ENCODE results near the gene SLC7A1. TPM values are rescaled to one million over a fixed set of nuclear protein-coding genes. Genes with fewer than 3 reads are reported as not detected.
A peak's percentile ranks its signal among the peaks of the same experiment; 100 is the strongest.

The SLC7A1 gene
- total RNA-seq, 1 experiment from 2014 or later: 6.0 TPM

GRCh38 chr13:29589967-29590366 is 5.5 kb downstream of the SLC7A1 start:
- DNase-seq (ENCODE audit: low read depth): no peak
- in situ Hi-C loops (cut with HindIII; ENCODE audit: low pct_unique_long_range_greater_than_20kb, low sequenced_read_pairs): no loop called here

- DNase-seq (ENCODE audit: low read depth): peak; percentile 72
- in situ Hi-C loops (cut with HindIII; ENCODE audit: low pct_unique_long_range_greater_than_20kb, low sequenced_read_pairs): no loop called here
Observed at GRCh38 chr13:29589234-29589633, 6.3 kb downstream of the SLC7A1 start.

- DNase-seq (ENCODE audit: low read depth): no peak
- in situ Hi-C loops (cut with HindIII; ENCODE audit: low pct_unique_long_range_greater_than_20kb, low sequenced_read_pairs): no loop called here
Observed at GRCh38 chr13:29587645-29588044, 7.8 kb downstream of the SLC7A1 start.

GRCh38 chr13:29583073-29583785 is 12.3 kb downstream of the SLC7A1 start:
- in situ Hi-C loops (cut with HindIII; ENCODE audit: low pct_unique_long_range_greater_than_20kb, low sequenced_read_pairs): no loop called here
- peak; percentile 74 for DNase-seq (ENCODE audit: low read depth)

GRCh38 chr13:29582171-29582570 is 13.3 kb downstream of the SLC7A1 start:
- in situ Hi-C loops (cut with HindIII; ENCODE audit: low pct_unique_long_range_greater_than_20kb, low sequenced_read_pairs): no loop called here
- DNase-seq (ENCODE audit: low read depth): no peak

- in situ Hi-C loops (cut with HindIII; ENCODE audit: low pct_unique_long_range_greater_than_20kb, low sequenced_read_pairs): no loop called here
- DNase-seq (ENCODE audit: low read depth): no peak
Observed at GRCh38 chr13:29581666-29582065, 13.8 kb downstream of the SLC7A1 start.

- DNase-seq (ENCODE audit: low read depth): no peak
- in situ Hi-C loops (cut with HindIII; ENCODE audit: low pct_unique_long_range_greater_than_20kb, low sequenced_read_pairs): no loop called here
Observed at GRCh38 chr13:29579094-29579493, 16.4 kb downstream of the SLC7A1 start.

- in situ Hi-C loops (cut with HindIII; ENCODE audit: low pct_unique_long_range_greater_than_20kb, low sequenced_read_pairs): no loop called here
Observed at GRCh38 chr13:29578300-29579085, 17.0 kb downstream of the SLC7A1 start.

GRCh38 chr13:29577136-29578051 is 18.1 kb downstream of the SLC7A1 start:
- in situ Hi-C loops (cut with HindIII; ENCODE audit: low pct_unique_long_range_greater_than_20kb, low sequenced_read_pairs): no loop called here
- no peak for DNase-seq (ENCODE audit: low read depth)

More at GRCh38 chr13:29578300-29579085, 17.0 kb downstream of the SLC7A1 start:
- no peak for DNase-seq (ENCODE audit: low read depth)

- DNase-seq (ENCODE audit: low read depth): no peak
- in situ Hi-C loops (cut with HindIII; ENCODE audit: low pct_unique_long_range_greater_than_20kb, low sequenced_read_pairs): no loop called here
Observed at GRCh38 chr13:29576581-29576980, 18.9 kb downstream of the SLC7A1 start.

GRCh38 chr13:29575098-29575497 is 20.4 kb downstream of the SLC7A1 start:
- no peak for DNase-seq (ENCODE audit: low read depth)
- in situ Hi-C loops (cut with HindIII; ENCODE audit: low pct_unique_long_range_greater_than_20kb, low sequenced_read_pairs): no loop called here

GRCh38 chr13:29573190-29573589 is 22.3 kb downstream of the SLC7A1 start:
- in situ Hi-C loops (cut with HindIII; ENCODE audit: low pct_unique_long_range_greater_than_20kb, low sequenced_read_pairs): no loop called here
- DNase-seq (ENCODE audit: low read depth): no peak

GRCh38 chr13:29572575-29572974 is 22.9 kb downstream of the SLC7A1 start:
- DNase-seq (ENCODE audit: low read depth): no peak
- in situ Hi-C loops (cut with HindIII; ENCODE audit: low pct_unique_long_range_greater_than_20kb, low sequenced_read_pairs): no loop called here

GRCh38 chr13:29571876-29572570 is 23.5 kb downstream of the SLC7A1 start:
- in situ Hi-C loops (cut with HindIII; ENCODE audit: low pct_unique_long_range_greater_than_20kb, low sequenced_read_pairs): no loop called here
- DNase-seq (ENCODE audit: low read depth): no peak

- DNase-seq (ENCODE audit: low read depth): no peak
Observed at GRCh38 chr13:29570051-29570654, 25.3 kb downstream of the SLC7A1 start.

GRCh38 chr13:29569253-29570050 is 26.0 kb downstream of the SLC7A1 start:
- DNase-seq (ENCODE audit: low read depth): no peak
- in situ Hi-C loops (cut with HindIII; ENCODE audit: low pct_unique_long_range_greater_than_20kb, low sequenced_read_pairs): no loop called here

More at GRCh38 chr13:29570051-29570654, 25.3 kb downstream of the SLC7A1 start:
- in situ Hi-C loops (cut with HindIII; ENCODE audit: low pct_unique_long_range_greater_than_20kb, low sequenced_read_pairs): no loop called here

GRCh38 chr13:29568731-29569130 is 26.8 kb downstream of the SLC7A1 start:
- in situ Hi-C loops (cut with HindIII; ENCODE audit: low pct_unique_long_range_greater_than_20kb, low sequenced_read_pairs): no loop called here
- DNase-seq (ENCODE audit: low read depth): no peak
